Fibroblast of the aortic adventitia (primary cell): ENCODE measurements around the gene PDE1A. TPM values are rescaled to one million over a fixed set of nuclear protein-coding genes. Genes with fewer than 3 reads are reported as not detected.
"Not testable (repeated sequence)": the region's sequence is repeated elsewhere in the genome, so short reads cannot be mapped to it uniquely, and the experiment has no call there.

Experiments
- DNase-seq: peaks from one replicate; pipeline ENCODE4 v3.0.0-alpha.2; 2010; ENCODE audit warnings: low read depth
- H3K4me3 ChIP-seq: 2 replicates; pipeline ENCODE4 v1.5.1; 2011; ENCODE audit warnings: low read depth, mild to moderate bottlenecking, control low read depth, low read length, moderate library complexity
- total RNA-seq: library from RNA; depleted of rRNA; stranded (reverse); fragments of >200 nt; gene quantifications from 2 replicates; pipeline ENCODE4 v1.2.3, GENCODE V29; 2012; ENCODE audit warnings: low replicate concordance
- TF ChIP-seq, protein P1 (sequence below): IDR thresholded peaks from 2 replicates; pipeline ENCODE4 v1.5.1; 2011; ENCODE audit warnings: mild to moderate bottlenecking, low read length, control low read depth, inconsistent platforms; ENCODE audit not compliant: insufficient read depth

Gene PDE1A
- total RNA-seq, 1 donor = 18.7 TPM

DNA sequence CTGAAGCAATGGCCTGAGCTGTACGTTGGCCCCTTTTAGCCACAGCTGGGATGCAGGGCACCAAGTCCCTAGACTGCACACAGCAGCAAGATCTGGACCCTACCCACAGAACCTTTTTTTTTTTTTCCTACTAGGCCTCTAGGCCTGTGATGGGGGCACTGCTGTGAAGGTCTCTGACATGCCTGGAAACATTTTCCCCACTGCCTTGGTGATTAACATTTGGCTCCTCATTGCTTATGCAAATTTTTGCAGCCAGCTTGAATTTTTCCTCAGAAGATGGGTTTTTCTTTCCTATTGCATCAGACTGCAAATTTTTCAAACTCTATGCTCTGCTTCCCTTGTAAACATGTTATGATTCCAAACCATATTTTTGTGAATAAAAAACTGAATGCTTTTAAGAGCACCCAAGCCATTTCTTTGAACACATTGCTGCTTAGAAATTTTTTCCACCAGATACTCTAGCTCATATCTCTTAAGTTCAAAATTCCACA, 33.5 kb downstream of the PDE1A start:
- peak; percentile 39 for DNase-seq
- H3K4me3 ChIP-seq = no peak overlapping the region

GRCh38 chr2:182391443-182391842, 35.4 kb downstream of the PDE1A start:
- TF ChIP-seq, protein P1, sequence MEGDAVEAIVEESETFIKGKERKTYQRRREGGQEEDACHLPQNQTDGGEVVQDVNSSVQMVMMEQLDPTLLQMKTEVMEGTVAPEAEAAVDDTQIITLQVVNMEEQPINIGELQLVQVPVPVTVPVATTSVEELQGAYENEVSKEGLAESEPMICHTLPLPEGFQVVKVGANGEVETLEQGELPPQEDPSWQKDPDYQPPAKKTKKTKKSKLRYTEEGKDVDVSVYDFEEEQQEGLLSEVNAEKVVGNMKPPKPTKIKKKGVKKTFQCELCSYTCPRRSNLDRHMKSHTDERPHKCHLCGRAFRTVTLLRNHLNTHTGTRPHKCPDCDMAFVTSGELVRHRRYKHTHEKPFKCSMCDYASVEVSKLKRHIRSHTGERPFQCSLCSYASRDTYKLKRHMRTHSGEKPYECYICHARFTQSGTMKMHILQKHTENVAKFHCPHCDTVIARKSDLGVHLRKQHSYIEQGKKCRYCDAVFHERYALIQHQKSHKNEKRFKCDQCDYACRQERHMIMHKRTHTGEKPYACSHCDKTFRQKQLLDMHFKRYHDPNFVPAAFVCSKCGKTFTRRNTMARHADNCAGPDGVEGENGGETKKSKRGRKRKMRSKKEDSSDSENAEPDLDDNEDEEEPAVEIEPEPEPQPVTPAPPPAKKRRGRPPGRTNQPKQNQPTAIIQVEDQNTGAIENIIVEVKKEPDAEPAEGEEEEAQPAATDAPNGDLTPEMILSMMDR = no peak
- no peak for DNase-seq
- H3K4me3 ChIP-seq = no peak overlapping the region

More for the DNA sequence above, 33.5 kb downstream of the PDE1A start:
- TF ChIP-seq, protein P1 = no peak

DNA sequence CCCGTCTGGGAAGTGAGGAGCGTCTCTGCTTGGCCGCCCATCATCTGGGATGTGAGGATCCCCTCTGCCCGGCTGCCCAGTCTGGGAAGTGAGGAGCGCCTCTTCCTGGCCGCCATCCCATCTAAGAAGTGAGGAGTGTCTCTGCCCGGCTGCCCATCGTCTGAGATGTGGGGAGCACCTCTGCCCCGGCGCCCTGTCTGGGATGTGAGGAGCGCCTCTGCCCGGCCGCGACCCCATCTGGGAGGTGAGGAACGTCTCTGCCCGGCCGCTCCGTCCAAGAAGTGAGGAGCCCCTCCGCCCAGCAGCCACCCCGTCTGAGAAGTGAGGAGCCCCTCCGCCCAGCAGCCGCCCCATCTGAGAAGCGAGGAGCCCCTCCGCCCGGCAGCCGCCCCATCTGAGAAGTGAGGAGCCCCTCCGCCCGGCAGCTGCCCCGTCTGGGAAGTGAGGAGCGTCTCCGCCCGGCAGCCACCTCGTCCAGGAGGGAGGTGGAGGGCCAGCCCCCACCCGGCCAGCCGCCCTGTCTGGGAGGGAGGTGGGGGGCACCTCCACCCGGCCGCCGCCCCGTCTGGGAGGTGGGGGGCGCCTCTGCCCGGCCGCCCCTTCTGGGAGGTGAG, 40.5 kb downstream of the PDE1A start:
- DNase-seq, H3K4me3 ChIP-seq: not testable (repeated sequence)

GRCh38 chr2:182384860-182385259, 42.0 kb downstream of the PDE1A start:
- H3K4me3 ChIP-seq = no peak overlapping the region
- TF ChIP-seq, protein P1 = no peak
- no peak for DNase-seq

DNA sequence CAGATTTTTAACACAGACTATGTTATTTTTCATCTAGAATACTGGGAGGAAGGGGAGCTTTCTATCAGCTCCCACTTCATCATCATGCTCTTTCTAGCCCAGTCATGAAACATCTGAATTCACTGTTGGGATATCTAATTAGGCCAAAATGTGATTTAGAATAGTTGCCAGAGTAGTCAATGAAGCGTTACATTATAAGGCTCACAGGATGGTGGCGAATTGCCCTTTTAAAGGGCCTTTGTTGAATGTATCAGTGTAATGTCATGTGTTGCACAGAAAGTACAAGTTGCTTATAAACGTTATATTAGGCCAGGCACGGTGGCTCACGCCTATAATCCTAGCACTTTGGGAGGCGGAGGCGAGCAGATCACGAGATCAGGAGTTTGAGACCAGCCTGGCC, 45.6 kb downstream of the PDE1A start:
- TF ChIP-seq, protein P1 = no peak
- DNase-seq = no peak
- no peak overlapping the region for H3K4me3 ChIP-seq

DNA sequence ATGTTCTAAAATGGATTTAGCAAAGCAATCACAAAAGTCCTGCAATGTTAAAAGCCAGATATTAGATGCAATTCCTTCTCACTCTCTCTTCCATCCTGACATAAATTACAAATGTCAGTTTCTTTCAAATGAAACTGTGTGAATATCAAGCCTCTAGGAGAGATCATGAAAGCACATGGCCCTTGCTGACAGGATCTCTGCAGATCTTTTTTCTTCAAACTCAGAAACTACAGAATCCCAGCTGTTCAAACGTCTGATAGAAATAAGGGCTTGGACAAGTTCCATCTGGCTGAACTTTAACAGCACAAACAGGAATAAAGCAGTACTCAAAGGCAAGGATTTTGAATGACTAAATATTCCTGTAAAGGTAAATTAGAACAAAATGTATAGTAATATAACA, 47.6 kb downstream of the PDE1A start:
- TF ChIP-seq, protein P1 = no peak
- no peak overlapping the region for H3K4me3 ChIP-seq
- peak; percentile 86 for DNase-seq

GRCh38 chr2:182378759-182379158, 48.1 kb downstream of the PDE1A start:
- H3K4me3 ChIP-seq = no peak overlapping the region
- no peak for DNase-seq
- TF ChIP-seq, protein P1 = no peak
